HG03064 (cell line): ENCODE measurements around the gene ATP10A.
"Not testable (repeated sequence)": the region's sequence is repeated elsewhere in the genome, so short reads cannot be mapped to it uniquely, and the experiment has no call there.

Experiments
- ATAC-seq: cut with Tn5 transposase; IDR thresholded peaks from one replicate; pipeline ENCODE4 v1.9.1; 2021; ENCODE audit warnings: low read depth; ENCODE audit not compliant: unreplicated experiment

The ATP10A gene

DNA sequence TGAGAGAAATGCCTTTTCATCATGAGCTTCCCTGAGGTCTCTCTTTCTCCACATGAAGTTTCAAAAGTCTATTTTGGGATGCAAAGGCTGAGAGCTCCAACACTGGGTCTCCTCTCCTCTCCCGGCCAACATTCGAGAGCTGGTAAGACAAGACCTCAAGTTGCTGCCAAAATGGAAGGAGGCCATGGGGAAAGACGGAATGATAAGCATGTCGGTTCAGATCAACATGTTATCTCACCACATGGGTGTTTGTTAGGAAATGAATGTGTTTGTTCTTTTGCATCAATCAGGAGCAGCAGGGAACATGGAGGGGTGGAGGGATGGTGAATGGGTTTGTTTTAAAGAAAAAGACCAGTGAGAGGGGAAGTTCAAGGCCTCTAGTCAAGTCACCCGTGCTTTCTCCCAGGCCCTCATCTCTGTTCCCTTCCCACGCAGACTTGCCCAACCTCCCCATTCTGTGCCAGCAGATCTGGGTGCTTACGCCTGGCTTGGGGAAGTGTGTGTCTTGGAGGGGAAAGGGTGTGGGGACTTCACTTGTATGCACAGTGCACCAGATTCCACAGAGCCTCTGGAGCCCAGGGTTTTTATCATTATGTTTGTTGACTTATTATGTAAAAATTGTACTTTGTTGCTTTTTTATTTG, 23.5 kb upstream of the ATP10A start:
- no peak for ATAC-seq

DNA sequence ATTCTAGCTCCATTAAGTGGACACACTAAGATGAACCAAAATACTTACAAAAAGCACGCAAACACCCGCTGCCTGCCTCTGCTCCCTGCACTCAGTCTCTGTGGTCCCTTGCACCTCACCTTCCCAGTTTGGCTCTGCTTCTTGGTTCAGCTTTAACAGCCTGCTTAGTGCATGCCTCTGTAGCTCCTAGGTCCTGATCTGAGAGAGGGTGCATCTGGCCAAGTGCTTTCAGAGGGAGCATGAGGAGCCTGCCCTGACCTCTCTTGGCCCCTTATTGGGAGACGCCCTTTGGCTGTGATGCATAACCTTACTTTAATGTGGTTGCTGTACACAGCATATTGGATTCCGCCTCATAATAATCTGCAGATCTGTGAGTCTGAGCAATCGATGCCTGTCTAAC, 21.2 kb upstream of the ATP10A start:
- ATAC-seq: no peak

DNA sequence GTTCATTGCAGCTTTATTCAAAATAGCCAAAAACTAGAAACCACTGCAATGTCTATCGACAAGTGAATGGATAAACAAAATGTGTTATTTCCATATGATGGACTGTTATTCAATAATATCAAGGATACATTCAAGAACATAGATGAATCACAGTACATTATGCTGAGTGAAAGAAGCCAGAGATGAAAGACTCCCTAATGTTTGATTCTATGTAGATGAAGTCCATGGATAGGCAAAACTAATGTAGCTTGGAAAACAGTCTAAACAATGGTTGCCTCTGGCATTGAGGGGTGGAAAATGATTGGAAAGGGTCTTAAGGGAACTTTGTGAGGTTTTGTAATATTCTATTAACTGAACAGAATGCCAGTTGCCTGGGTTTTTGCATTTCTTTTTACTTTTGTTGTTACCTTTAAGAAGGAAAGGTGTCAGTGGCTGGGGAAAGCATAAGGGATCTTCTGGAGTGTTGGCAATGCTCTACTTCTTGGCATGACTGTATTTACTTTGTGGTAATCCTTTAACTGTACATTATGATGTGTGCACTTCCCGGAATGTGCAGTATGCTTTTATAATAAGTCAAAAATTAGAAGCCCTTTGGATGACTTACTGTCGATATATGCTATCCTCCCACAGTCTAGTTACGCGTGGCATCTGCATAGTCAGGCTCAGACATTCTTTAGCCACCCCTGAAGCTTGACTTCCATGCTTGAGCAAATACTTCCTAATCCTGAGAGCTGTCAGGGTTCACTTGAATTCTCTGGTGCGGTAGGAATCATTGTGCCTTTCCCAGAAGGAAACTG, 20.5 kb upstream of the ATP10A start:
- ATAC-seq: no peak

- ATAC-seq: no peak
These were observed 19.3 kb upstream of the ATP10A start for GRCh38 chr15:25882466-25882865.

- ATAC-seq: not testable (repeated sequence)
These were observed 17.8 kb upstream of the ATP10A start for GRCh38 chr15:25880877-25881276.

- no peak for ATAC-seq
These were observed 17.3 kb upstream of the ATP10A start for GRCh38 chr15:25880411-25880810.

GRCh38 chr15:25879438-25879837, 16.3 kb upstream of the ATP10A start:
- ATAC-seq: no peak

DNA sequence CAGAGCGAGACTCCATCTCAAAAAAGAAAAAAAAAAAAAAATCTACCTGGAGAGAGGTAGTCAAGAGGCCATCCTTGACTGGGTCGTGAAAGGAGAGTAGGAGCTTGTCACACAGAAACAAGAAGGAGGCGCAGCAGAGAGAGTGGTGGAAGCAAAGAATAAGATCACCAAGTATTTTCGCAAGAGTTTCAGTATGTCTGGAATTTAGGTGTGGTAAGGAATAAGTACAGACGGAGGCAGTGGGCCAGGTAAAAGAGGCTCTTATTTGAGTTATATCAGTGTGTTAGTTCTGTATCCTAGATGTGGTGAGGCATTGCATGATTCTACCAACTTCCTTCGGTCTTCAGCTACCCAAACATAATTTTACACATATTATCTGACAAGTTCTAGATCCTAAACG, 14.6 kb upstream of the ATP10A start:
- ATAC-seq: no peak

DNA sequence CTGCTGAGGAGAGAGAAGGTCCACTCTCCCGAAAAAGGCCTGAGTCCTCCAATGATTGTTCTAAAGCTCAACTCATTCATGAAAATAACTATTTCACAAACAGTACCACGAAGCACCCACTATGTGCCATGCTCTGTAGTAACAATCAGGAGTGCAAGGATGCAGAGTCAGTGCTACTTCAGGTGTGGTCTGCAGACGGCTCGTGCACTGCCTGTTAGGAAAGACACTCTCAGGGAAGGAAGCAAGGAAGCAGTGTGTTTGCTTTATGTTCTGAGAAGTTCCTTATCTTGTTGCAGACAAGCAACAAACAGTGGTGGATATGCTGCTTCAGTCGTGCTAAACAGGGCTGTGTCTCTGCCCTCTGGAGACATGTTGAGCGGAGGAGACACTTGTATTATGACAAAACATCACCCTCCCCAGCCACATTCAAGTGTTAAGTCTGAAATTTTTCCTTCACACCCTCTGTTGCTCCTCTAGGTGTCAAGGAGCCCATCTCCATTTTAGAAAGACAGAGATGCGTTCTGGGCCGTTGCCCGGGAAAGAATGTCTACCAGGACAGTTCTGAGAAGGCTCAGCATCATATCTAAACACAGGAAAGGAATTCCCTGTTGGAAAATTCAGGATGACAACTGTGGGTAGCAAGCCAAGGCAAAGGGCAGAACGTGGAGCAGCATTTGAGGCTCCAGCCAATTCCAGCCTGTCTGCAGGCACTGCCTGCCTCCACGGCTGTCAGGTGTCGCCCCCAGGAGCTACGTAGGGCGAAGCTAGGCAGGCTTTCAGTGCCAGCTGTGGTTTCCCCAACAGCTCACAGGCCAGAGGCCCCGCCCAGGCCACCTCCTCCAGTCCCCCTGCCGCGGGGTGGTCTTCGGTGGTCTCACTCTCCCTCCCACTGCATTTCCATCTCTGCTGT, 13.4 kb upstream of the ATP10A start:
- ATAC-seq: no peak

GRCh38 chr15:25875566-25875965, 12.4 kb upstream of the ATP10A start:
- no peak for ATAC-seq

- no peak for ATAC-seq
These were observed 11.3 kb upstream of the ATP10A start for GRCh38 chr15:25874379-25874778.

DNA sequence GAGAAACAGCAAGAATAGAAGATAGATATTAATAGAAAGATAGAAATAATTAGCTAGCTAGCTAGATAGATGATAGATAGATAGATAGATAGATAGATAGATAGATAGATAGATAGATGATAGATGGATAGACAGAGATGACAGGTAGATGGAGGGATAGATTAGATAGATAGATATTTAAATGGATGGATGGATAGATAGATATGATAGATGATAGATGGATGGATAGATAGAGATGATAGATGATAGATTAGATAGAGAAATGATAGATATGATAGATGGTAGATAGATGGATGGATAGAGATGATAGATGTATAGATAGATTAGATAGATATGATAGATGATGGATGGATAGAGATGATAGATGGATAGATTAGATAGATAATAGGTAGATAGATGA, 8.3 kb upstream of the ATP10A start:
- ATAC-seq: no peak

GRCh38 chr15:25870938-25871337, 7.8 kb upstream of the ATP10A start:
- ATAC-seq: no peak

DNA sequence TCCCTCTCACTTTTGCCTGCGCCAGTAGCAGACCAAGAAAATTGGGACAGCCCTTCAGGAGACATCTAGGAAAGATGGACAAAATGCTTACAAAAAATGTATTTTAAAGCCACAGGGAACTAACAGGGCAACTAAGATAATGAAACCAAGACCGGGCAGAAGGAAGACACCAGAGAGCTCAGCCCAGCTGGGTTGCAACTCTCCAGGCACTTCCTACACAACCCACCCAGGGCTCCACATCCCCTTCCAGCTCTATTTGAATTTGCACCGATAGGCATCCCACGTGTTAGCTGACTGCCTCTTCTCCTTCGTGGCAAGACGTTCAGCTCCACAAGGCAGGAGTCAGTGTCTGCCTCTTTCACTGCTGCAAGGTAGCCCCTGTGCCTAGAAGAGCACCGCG, 6.6 kb upstream of the ATP10A start:
- no peak for ATAC-seq

DNA sequence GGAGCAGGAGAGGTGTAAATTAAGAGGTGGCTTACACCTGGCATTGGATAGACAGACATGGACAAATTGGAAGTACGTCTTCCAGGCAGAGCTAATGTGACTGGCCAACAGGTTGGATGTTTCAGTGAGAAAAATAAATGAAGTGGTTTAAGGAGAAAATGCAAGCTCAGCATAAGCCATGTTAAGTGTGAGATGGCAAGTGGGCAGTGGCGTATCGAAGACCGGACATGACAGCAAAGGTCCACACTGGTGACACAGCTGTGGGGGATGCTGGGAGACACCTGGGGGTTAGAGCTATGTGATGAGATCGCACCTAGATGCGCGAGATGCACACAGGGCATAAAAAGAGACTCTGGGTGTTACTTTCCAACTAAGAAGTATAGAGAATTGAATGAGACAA, 3.7 kb upstream of the ATP10A start:
- ATAC-seq: no peak

- no peak for ATAC-seq
These were observed 3.1 kb upstream of the ATP10A start for GRCh38 chr15:25866251-25866650.

DNA sequence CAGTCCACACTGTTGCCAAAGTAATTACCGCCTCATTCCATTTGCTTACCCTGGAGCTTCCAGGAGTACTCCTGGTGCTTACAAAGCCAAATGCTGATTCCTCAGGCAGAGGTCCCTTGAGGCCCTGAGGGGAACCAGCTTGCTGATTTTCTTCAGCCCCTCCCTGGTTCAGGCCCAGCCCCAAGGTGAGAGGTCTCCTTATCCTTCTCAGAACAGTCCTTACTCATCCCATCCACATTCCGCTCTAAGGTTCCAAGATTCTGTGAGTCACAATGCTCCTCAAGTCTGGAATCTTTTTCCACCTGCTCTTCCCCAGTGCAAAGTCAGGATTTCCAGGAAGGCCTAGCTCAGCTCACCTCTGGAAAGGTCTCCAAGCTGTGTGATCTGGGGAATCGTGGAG, 1.8 kb upstream of the ATP10A start:
- no peak for ATAC-seq

- ATAC-seq: no peak
These were observed 947 bp upstream of the ATP10A start for GRCh38 chr15:25863968-25864580.

DNA sequence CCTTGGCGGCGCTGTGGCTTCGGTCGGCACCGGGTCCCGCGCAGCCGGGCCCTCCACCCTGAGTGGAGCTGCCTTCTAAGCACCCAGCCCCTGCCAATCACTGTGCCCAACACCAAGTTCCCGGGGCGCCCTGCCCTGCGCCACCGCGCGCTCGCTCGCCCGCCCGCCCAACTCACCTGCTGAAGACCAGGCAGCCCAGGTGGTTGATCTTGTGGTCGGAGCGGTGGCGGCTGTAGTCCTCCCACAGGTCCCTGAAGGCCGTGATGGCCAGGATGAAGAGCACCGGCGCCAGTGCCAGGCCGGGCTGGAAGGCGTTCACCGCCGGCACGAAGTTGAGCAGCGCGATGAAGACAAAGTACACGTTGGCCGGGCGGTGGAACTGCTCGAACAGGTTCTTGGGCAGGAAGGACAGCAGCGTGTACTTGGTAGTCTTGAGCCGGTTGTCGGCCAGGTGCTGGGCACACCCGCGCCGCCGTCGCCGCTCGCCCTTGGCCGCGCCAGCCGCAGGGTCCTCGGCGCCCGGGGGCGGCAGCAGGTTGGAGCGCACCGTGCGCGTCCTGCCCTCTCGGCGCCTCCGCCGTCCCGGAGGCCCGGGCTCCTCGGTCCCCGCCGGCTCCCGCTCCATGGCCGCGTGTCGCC, 536 bp downstream of the ATP10A start:
- ATAC-seq: no peak

GRCh38 chr15:25862071-25862471, 1.1 kb downstream of the ATP10A start:
- ATAC-seq: no peak
